Measurements from ENCODE around the gene AVL9. TPM values are rescaled to one million over a fixed set of nuclear protein-coding genes. Genes with fewer than 3 reads are reported as not detected.
"Not testable (repeated sequence)": the region's sequence is repeated elsewhere in the genome, so short reads cannot be mapped to it uniquely, and the experiment has no call there.

AVL9 gene
- total RNA-seq, 1 experiment from 2014 or later, result 46.6 TPM

- DNase-seq (ENCODE audit: low spot score), result not testable (repeated sequence)
Measured at GRCh38 chr7:32637611-32638010, 142.3 kb downstream of the AVL9 start.

Other genes with a start within 250 kb of the AVL9 start
- gene LSM5, start 5.1 kb upstream of the AVL9 start, total RNA-seq (2014; rRNA removed; shearing (Covaris generic)), result 11.3 and 22.8 TPM in 2 replicates